NCI-H526 (cell line): ENCODE measurements around the gene TASP1.

Source experiments
- DNase-seq, 2 experiments: peaks; one replicate each; lab custom pipeline; 2025; lab: John Stamatoyannopoulos, UW

The TASP1 gene

GRCh38 chr20:13571662-13572061, 67.1 kb downstream of the TASP1 start:
- DNase-seq, result no peak

GRCh38 chr20:13567663-13568062, 71.1 kb downstream of the TASP1 start:
- peak in 1 of 2 experiments; percentile 6 for DNase-seq

DNA sequence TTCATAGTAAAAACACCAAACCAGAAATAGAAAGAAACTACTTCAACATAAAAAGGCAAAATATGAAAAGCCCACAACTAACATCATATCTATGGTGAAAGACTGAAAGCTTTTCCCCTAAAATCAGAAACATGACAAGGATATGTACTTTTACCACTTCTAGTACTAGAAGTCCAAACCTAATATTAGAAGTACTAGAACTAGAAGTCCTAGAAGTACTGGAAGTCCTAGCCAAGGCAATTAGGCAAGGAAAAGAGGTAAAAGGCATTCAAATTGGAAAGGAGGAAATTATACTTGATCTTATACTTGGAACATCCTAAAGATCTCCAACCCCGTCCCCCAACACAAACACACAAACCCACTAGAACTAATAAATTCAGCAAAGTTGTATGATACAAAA, 74.9 kb downstream of the TASP1 start:
- no peak for DNase-seq

DNA sequence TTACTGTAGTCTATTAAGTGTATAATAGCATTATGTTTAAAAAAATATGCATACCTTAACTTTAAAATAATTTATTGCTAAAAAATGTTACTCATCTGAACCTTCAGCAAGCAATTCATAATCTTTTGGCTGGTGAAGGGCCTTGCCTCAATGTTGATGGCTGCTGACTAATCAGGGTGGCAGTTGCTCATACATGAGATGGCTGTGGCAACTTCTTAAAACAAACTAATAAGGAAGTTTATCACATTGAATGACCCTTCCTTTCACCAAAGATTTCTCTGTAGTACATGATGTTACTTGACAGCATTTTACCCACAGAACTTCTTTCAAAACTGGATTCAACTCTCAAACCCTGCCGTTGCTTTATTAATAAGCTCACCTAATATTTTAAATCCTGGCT, 84.0 kb downstream of the TASP1 start:
- no peak for DNase-seq

GRCh38 chr20:13554076-13554475, 84.7 kb downstream of the TASP1 start:
- DNase-seq, result no peak

- no peak for DNase-seq
These were observed 86.7 kb downstream of the TASP1 start for GRCh38 chr20:13552061-13552460.

- no peak for DNase-seq
These were observed 89.3 kb downstream of the TASP1 start for GRCh38 chr20:13549451-13549850.

- peak; percentile 54 to 87 for DNase-seq
These were observed 92.1 kb downstream of the TASP1 start for GRCh38 chr20:13546497-13547131.

- no peak for DNase-seq
These were observed 92.9 kb downstream of the TASP1 start for GRCh38 chr20:13545790-13546189.

GRCh38 chr20:13543783-13544182, 94.9 kb downstream of the TASP1 start:
- no peak for DNase-seq

DNA sequence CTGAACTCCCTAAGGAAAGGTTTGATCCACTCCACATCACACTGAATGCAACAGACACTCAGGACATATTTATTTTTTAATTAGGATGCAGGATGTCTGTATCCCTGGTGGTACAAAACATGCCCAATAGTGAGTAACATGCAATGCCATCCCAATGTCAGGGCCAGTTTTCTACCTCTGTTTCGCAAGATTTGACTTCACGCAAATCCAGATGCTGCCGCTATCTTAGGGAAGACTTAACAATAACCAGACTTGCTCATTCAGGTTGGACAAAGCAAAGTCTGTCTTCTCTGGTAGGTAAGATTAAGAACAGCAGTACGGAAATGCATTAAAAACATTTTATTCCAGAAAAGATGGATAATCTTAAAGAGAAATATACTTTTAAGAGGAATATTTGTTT, 103.1 kb downstream of the TASP1 start:
- DNase-seq, result no peak

- no peak for DNase-seq
These were observed 104.8 kb downstream of the TASP1 start for GRCh38 chr20:13533946-13534345.

DNA sequence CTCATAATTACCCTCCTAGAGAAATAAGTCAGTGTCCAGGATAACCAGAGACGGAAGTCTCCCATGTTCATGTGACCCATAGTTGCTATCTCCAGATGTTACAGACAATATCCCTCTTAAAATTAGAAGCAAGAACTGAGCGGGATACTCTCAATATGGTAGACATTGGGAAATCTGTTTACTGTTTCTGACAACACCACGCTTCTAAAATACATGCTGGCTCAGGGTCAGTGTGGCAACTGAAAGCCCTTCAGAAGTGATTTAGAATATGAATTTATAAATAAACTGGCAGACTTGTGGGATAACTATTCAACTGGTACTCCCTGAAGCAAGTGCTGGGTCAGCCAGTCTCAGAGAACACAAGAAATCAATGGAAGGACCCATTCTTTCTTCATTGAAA, 108.6 kb downstream of the TASP1 start:
- no peak for DNase-seq

DNA sequence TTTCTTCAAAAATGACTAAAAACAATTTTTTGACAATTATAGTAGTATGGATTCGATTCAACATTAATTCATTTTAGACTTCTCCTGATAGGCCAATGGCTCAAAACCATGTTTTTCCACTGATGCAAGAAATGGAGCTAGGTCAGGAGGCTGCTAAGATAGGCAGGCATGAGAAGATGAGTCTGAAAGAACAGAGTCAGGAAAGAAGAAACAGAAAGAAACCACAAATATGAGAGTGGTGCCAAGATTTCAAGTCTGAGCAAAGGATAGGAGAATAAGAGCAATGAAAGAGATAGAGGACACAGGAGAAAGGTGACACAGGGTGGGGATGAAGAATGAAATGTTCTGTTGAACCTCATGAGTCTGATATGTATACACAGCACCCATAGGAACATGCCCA, 112.2 kb downstream of the TASP1 start:
- DNase-seq, result no peak

DNA sequence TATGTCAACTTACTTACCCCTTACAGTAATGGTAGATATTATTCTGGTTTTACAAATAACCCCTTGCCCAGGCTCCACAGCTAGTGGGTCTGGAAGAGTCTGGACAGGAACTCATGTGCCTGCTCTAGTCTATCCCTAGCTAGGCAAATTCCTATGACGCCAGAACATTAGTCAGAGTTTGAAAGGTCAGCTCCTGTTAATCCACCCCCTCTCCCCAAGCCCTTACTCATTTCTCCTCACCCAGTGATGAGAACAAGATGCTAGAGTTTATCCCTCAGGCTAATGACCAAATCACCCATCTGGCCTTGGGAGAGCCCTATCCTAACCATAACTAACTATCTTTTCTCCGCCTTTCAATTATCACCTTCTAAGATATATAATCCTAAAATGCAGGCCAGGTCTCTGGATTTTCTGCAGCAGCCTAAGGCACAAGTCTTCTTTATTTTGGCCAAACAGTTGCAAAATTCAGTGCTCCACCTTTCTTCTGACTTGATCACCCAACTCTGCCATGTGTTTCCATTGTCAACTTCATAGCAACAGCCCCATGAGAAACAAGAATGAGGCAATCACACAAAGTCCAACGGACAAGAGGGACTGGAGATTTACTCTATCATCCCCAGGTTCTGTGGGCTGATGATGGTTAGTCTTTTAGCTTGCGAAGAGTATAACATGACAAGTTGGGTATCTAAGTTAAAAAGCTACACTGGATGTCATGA, 113.3 kb downstream of the TASP1 start:
- DNase-seq, result no peak

DNA sequence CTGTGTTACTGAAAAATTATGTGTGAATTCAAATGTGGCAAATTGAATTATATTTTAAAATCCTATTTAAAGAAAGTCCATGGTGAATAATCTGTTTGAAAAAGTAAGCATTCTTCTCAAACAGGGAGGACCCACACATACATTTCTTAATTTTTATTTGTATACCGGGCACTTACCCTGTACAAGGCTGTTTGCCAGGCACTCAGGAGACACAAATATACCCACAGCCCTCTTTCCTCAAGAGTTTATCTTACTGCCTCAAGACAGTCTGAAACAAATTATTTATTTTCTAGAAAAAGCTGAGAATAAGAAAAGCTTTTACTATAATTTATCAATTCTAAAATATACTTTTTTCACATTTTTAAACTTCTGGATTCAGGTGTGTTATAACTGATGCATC, 114.4 kb downstream of the TASP1 start:
- no peak for DNase-seq

DNA sequence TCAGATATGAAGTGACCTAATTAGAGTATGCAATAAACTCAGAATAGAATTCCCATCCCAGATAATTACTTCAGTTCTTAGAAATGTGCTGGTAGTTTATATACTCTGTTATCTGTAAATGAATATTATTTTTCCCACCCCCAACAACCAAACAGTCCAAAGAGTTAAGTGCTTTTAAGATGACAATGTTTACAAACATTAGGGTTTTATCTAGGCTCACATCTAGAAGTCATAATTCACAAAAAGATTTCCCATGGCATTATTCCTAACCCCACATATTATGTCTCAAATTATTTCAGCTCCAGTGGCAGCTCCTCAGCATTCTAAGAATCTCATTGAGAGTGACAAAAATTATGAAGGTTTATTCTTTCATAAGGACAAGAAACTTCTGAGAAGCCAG, 120.9 kb downstream of the TASP1 start:
- DNase-seq, result no peak

- DNase-seq, result no peak
These were observed 122.8 kb downstream of the TASP1 start for GRCh38 chr20:13515796-13516558.

DNA sequence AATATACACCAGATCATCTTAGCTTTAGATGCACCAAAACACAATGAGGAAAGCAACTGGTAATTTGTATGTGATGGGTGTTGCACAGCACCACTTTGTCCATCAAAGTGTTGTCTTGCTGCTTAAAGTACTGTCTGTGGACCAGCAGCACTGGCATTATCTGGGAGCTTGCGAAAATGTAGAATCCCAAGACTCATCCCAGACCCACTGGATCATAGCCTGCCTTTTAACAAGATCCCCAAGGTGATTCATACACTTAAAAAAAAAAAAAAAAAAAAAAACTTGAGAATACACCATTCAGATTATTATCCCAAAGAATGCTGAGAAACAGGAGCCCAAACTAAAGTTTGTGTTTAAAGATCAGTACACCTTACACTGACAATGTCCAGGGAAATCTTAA, 123.4 kb downstream of the TASP1 start:
- no peak for DNase-seq

GRCh38 chr20:13510837-13511488, 127.8 kb downstream of the TASP1 start:
- no peak for DNase-seq

- no peak for DNase-seq
These were observed 131.1 kb downstream of the TASP1 start for GRCh38 chr20:13507646-13508045.

DNA sequence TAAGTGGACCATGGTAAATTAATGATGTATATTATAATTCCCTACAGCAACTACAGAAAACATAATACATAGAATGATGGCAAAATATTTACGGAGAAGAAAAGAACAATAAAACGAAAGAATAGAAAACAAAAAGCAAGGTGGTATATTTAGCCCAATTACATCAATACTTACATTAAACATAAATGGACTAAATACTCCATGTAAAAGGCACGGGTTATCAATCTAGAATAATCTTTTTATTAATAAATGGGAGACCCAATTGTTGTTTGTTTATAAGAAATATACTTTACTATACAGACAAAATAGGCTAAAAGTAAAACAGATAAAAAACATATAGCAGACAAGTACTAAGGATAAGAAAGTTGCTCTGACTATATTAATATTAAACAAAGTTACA, 137.2 kb downstream of the TASP1 start:
- no peak for DNase-seq

GRCh38 chr20:13494019-13494418, 144.7 kb downstream of the TASP1 start:
- no peak for DNase-seq
